Kidney epithelial cell (primary cell): ENCODE data around the gene WFDC2. TPM values are rescaled to one million over a fixed set of nuclear protein-coding genes. Genes with fewer than 3 reads are reported as not detected.
A peak's percentile ranks its signal among the peaks of the same experiment; 100 is the strongest.

Experiments
- DNase-seq: peaks from one replicate; pipeline ENCODE4 v3.0.0-alpha.2; 2010; ENCODE audit warnings: low read depth
- H3K27me3 ChIP-seq: 2 replicates; pipeline ENCODE4 v1.6.0; 2011; ENCODE audit warnings: low read length; ENCODE audit not compliant: control insufficient read depth, insufficient read depth
- H3K36me3 ChIP-seq: 2 replicates; pipeline ENCODE4 v1.5.1; 2011; ENCODE audit warnings: low read length; ENCODE audit not compliant: control insufficient read depth, insufficient read depth
- H3K4me3 ChIP-seq: 2 replicates; pipeline ENCODE4 v1.5.1; 2011; ENCODE audit warnings: low read depth, mild to moderate bottlenecking, control low read depth, low read length
- total RNA-seq: library from RNA; depleted of rRNA; stranded (reverse); fragments of >200 nt; gene quantifications from 2 replicates; pipeline ENCODE4 v1.2.3, GENCODE V29; 2015
- TF ChIP-seq, protein P1 (sequence below): IDR thresholded peaks from 2 replicates; pipeline ENCODE4 v1.5.1; 2011; ENCODE audit warnings: mild to moderate bottlenecking, moderate library complexity, low read length, control low read depth, inconsistent platforms; ENCODE audit not compliant: insufficient read depth, poor library complexity, severe bottlenecking

WFDC2 gene
- total RNA-seq, 1 donor from 2014 or later, result 84.9 TPM

- H3K36me3 ChIP-seq, result no peaks in the 10 kb centered on the region
- peaks cover 2% of the 10 kb centered on the region for H3K27me3 ChIP-seq
- DNase-seq, result no peak
- TF ChIP-seq, protein P1, sequence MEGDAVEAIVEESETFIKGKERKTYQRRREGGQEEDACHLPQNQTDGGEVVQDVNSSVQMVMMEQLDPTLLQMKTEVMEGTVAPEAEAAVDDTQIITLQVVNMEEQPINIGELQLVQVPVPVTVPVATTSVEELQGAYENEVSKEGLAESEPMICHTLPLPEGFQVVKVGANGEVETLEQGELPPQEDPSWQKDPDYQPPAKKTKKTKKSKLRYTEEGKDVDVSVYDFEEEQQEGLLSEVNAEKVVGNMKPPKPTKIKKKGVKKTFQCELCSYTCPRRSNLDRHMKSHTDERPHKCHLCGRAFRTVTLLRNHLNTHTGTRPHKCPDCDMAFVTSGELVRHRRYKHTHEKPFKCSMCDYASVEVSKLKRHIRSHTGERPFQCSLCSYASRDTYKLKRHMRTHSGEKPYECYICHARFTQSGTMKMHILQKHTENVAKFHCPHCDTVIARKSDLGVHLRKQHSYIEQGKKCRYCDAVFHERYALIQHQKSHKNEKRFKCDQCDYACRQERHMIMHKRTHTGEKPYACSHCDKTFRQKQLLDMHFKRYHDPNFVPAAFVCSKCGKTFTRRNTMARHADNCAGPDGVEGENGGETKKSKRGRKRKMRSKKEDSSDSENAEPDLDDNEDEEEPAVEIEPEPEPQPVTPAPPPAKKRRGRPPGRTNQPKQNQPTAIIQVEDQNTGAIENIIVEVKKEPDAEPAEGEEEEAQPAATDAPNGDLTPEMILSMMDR, result no peak
- no peak overlapping the region for H3K4me3 ChIP-seq
Observed at GRCh38 chr20:45479822-45480221, 10.3 kb downstream of the WFDC2 start.

DNA sequence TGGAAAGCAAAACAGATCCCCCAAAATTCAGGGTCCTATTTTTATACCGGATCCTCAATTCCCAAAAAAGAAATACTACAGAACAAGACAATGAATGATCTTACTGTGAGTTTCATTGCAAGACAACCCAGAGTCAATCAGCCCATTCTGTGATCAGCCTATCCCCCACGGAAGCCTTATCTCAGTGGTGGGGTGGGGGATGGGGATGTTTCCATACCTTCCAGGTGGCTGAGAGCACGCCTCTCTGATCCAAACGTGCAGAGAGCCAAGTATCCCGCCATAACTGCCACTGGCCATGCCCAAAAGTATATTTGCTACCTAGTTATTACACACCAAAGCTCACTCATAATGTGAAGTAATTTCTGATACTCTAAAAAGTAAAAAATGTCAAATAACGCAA is 15.1 kb downstream of the WFDC2 start:
- Histone ChIP-seq H3K27me3 (peaks cover 4% of the 10 kb centered on the region), H3K36me3 (no peaks in the 10 kb centered on the region), H3K4me3 (no peak overlapping the region)
- no peak for DNase-seq
- TF ChIP-seq, protein P1, result no peak

- no peak for DNase-seq
- TF ChIP-seq, protein P1, result no peak
- H3K27me3 ChIP-seq, result peaks cover 4% of the 10 kb centered on the region
- H3K4me3 ChIP-seq, result no peak overlapping the region
- H3K36me3 ChIP-seq, result no peaks in the 10 kb centered on the region
Observed at GRCh38 chr20:45485388-45485787, 15.8 kb downstream of the WFDC2 start.

GRCh38 chr20:45487231-45487635 is 17.7 kb downstream of the WFDC2 start:
- DNase-seq, result no peak
- H3K4me3 ChIP-seq, result no peak overlapping the region
- H3K36me3 ChIP-seq, result no peaks in the 10 kb centered on the region
- TF ChIP-seq, protein P1, result peak; percentile 12
- H3K27me3 ChIP-seq, result peaks cover 4% of the 10 kb centered on the region

DNA sequence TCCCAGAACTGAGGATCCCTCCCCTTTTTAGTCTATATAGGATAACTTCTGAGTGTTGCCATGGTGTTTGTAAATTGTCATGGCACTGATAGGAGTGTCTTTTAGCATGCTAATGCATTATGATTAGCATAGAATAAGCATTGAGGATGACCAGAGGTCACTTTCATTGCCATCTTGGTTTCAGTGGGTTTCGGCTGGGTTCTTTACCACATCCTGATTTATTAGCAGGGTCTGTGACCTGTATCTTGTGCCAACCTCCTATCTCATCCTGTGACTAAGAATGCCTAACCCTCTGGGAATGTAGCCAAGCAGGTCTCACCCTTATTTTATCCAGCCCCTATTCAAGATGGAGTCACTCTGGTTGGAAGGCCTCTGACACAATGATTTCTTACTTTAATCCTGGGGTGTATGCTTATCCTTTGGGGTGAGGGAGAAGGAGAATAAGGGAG is 19.6 kb downstream of the WFDC2 start:
- Histone ChIP-seq H3K4me3 (no peak overlapping the region), H3K27me3 (peaks cover 4% of the 10 kb centered on the region), H3K36me3 (no peaks in the 10 kb centered on the region)
- DNase-seq, result peak; percentile 14
- TF ChIP-seq, protein P1, result no peak

DNA sequence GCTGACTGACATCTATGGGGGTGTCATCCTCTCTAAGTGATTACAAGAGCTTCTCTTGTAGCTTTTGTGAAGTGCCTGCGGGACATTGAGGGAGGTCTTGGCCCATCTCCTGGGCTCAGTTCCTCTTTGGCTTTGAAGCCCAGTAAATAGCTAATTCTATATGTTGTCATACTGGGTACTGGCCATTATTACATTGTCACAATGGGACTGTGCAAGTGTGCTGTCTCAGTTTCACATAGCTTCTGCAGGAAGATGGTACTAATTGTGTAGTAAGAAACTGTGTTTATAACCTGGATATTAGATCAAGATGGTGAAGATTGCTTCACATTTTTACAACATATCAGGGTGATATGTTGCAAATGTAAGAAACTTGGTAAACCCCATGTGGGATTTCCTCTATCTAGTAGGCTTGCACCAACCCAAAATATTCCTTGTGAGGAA is 26.0 kb downstream of the WFDC2 start:
- no peaks in the 10 kb centered on the region for H3K27me3 ChIP-seq
- DNase-seq, result no peak
- TF ChIP-seq, protein P1, result no peak
- no peak overlapping the region for H3K4me3 ChIP-seq
- H3K36me3 ChIP-seq, result no peaks in the 10 kb centered on the region
